ENCODE measurements around the gene EN2. TPM values are rescaled to one million over a fixed set of nuclear protein-coding genes. Genes with fewer than 3 reads are reported as not detected.

EN2 gene
- total and polyA plus RNA-seq, 10 of the 15 experiments (the other 5 are each of a cell fraction or from before 2014, with no cell fraction given) = not detected

DNA sequence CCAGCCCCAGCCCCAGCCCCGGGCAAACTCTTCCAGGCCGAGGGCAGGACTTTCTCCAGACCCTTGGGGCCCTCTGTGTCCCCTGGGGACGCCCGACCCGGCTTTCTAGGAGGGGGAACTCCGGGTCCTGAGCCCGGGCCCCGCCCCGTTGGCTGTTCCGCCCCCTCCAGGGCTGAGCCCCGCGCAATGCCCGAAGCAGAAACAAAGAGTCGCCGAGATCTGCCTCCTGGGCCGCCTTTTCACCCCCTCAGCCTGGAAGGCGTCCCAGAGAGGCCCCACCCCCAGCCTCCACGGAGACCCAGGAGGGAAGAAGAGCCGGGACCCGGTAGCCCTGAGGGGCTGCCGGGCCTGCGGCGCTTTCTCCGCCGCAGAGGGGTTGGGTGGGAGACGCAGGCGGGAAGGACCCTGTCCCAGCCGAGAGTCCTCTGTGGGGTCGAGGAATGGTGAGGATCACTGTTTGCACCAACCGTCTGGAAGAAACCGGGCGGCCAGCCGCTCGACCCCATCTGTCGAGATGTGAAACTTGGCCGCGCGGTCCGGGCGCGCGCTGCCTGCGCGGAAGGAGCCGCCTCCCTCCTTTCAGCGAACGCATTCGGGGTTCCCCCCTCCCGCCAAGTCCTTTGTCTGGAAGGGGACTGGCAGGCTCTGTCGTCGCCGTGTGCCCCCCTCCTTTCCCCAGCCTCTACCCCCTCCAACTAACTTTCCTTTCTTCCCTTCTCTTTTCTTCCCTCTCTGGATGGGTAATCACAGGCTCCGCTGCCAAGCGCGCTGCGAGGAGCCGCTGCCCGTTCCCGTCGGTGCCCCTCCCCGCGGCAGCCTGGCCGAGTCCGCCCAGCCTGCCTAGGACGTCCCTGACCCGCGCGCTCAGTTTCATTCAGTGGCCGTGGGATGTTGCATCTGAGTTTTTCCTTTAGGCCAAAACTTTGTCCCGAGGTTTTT is 10.2 kb downstream of the EN2 start:
- H3K4me1 ChIP-seq (ENCODE audit: control insufficient read depth, insufficient read depth, low read length) = no peaks in the 10 kb centered on the region
- H2AFZ ChIP-seq (ENCODE audit: control insufficient read depth, low read depth, low read length) = no peak overlapping the region
- H3K27me3 ChIP-seq (replicated peaks in 1 of 2; ENCODE audit: control insufficient read depth in 2 of 2, insufficient read depth in 2 of 2, low read length in 1 of 2) = peaks cover 12 to 55% of the 10 kb centered on the region in 2 experiments
- ChIA-PET POLR2A (no interaction called here), RAD21 (ENCODE audit: unreplicated experiment) (no interaction called here), SMC1A (ENCODE audit: uncharacterized antibody, unreplicated experiment) (no interaction called here), CTCF (no interaction called here)
- DNase-seq (ENCODE audit: low read depth, low spot score) = no peak
- no peak overlapping the region for H3K27ac ChIP-seq (ENCODE audit: control insufficient read depth, insufficient read depth)
- intact Hi-C loops (cut with micrococcal nuclease; ENCODE audit: unreplicated experiment) = no loop called here
- ATAC-seq = peak; percentile 35; the same call in 2 of the 3 replicates
- H4K20me1 ChIP-seq (ENCODE audit: control insufficient read depth, insufficient read depth) = no peaks in the 10 kb centered on the region
- BruUV-seq (replicated peaks) = no TSS peak
- no peaks in the 10 kb centered on the region for H3K36me3 ChIP-seq (ENCODE audit: control insufficient read depth in 2 of 2, insufficient read depth in 2 of 2, low read length in 1 of 2)
- no peaks in the 10 kb centered on the region for H3K79me2 ChIP-seq (ENCODE audit: control insufficient read depth, insufficient read depth, low read length)
- in situ Hi-C loops (cut with MboI) = no loop called here
- TF ChIP-seq NR2C1 (IDR thresholded peaks at IDR 0.05) = no peak
- no peak for TF ChIP-seq RCOR1 (conservative IDR thresholded peaks at IDR 0.05; ENCODE audit: low read depth, low read length)
- TF ChIP-seq LARP7 (IDR thresholded peaks at IDR 0.05) = no peak
- no peak for TF ChIP-seq NR2C2 (IDR thresholded peaks at IDR 0.05; ENCODE audit: borderline replicate concordance, control insufficient read depth, insufficient read length, low read depth)
- TF ChIP-seq ATF2 (IDR thresholded peaks at IDR 0.05; ENCODE audit: low read length) = no peak
- TF ChIP-seq, protein P1, sequence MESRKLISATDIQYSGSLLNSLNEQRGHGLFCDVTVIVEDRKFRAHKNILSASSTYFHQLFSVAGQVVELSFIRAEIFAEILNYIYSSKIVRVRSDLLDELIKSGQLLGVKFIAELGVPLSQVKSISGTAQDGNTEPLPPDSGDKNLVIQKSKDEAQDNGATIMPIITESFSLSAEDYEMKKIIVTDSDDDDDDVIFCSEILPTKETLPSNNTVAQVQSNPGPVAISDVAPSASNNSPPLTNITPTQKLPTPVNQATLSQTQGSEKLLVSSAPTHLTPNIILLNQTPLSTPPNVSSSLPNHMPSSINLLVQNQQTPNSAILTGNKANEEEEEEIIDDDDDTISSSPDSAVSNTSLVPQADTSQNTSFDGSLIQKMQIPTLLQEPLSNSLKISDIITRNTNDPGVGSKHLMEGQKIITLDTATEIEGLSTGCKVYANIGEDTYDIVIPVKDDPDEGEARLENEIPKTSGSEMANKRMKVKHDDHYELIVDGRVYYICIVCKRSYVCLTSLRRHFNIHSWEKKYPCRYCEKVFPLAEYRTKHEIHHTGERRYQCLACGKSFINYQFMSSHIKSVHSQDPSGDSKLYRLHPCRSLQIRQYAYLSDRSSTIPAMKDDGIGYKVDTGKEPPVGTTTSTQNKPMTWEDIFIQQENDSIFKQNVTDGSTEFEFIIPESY (IDR thresholded peaks at IDR 0.05) = no peak
- TF ChIP-seq TCF7 (IDR thresholded peaks at IDR 0.05; ENCODE audit: borderline replicate concordance) = no peak
- no peak for TF ChIP-seq E2F4 (IDR thresholded peaks at IDR 0.05; ENCODE audit: low read depth, low read length)
- whole genome bisulfite sequencing (ENCODE audit: insufficient coverage, insufficient replicate concordance, low lambda C conversion rate, missing lambda C conversion rate) = 15% methylated on average over 62 of the region's 70 CpGs
- H3K9me3 ChIP-seq (replicated peaks; ENCODE audit: control insufficient read depth, insufficient read depth, low read length) = no peaks in the 10 kb centered on the region; the same call in 2 of the 3 replicates
- no peak for FAIRE-seq
- no peak overlapping the region for H3K9ac ChIP-seq (ENCODE audit: control insufficient read depth, insufficient read depth, low read length)
- H3K4me3 ChIP-seq = no peak overlapping the region
- H3K4me2 ChIP-seq (ENCODE audit: control insufficient read depth, insufficient read depth) = no peak overlapping the region
